Liver (tissue), 9 donors: ENCODE measurements around the gene LPP. TPM values are rescaled to one million over a fixed set of nuclear protein-coding genes. Genes with fewer than 3 reads are reported as not detected.

Experiments
- DNase-seq: peaks from one replicate; pipeline ENCODE4 v3.0.0-alpha.2; 2017; ENCODE audit warnings: low spot score
- H3K27ac ChIP-seq, 2 donors: one replicate each; pipeline ENCODE4 v1.7.0; 2013; ENCODE audit warnings: inconsistent platforms in 2 of 2, low read length in 2 of 2, control low read depth in 1 of 2, low read depth in 1 of 2, mild to moderate bottlenecking in 1 of 2
- H3K27me3 ChIP-seq, 4 donors: one replicate each; pipeline versions ENCODE4 v1.6.1 to v1.7.0; 2013; ENCODE audit warnings: low read length in 3 of 4, inconsistent platforms in 1 of 4, mild to moderate bottlenecking in 1 of 4, moderate library complexity in 1 of 4; ENCODE audit not compliant: control insufficient read depth in 4 of 4, insufficient read depth in 4 of 4
- H3K36me3 ChIP-seq, 4 donors: one replicate each; pipeline versions ENCODE4 v1.6.1 to v1.7.0; 2013; ENCODE audit warnings: low read length in 3 of 4, mild to moderate bottlenecking in 3 of 4, low read depth in 1 of 4, moderate library complexity in 1 of 4; ENCODE audit not compliant: control insufficient read depth in 4 of 4, insufficient read depth in 3 of 4
- H3K4me1 ChIP-seq, 4 donors: one replicate each; pipeline versions ENCODE4 v1.6.1 to v1.7.0; 2013; ENCODE audit warnings: low read length in 3 of 4, mild to moderate bottlenecking in 3 of 4, moderate library complexity in 1 of 4; ENCODE audit not compliant: control insufficient read depth in 4 of 4, insufficient read depth in 4 of 4
- H3K4me3 ChIP-seq, 3 donors: one replicate each; pipeline versions ENCODE4 v1.6.1 to v1.7.0; 2013; ENCODE audit warnings: low read length in 3 of 3, control low read depth in 1 of 3, low read depth in 1 of 3, mild to moderate bottlenecking in 1 of 3
- H3K9ac ChIP-seq, 2 donors: one replicate each; pipeline ENCODE4 v1.7.0; 2013; ENCODE audit warnings: low read length in 2 of 2, mild to moderate bottlenecking in 2 of 2, moderate library complexity in 2 of 2, control low read depth in 1 of 2, low read depth in 1 of 2
- H3K9me3 ChIP-seq, 4 donors: one replicate each; pipeline versions ENCODE4 v1.6.1 to v1.7.0; 2013; ENCODE audit warnings: low read length in 3 of 4; ENCODE audit not compliant: control insufficient read depth in 4 of 4
- ATF3 ChIP-seq: IDR thresholded peaks from 2 replicates; pipeline ENCODE4 v1.6.1; 2016; ENCODE audit warnings: antibody characterized with exemption
- EGR1 ChIP-seq, 2 donors: IDR thresholded peaks; 2 replicates each; pipeline ENCODE4 v1.6.1; 2016 to 2018; ENCODE audit warnings: antibody characterized with exemption in 2 of 2, low read depth in 2 of 2
- FOXA1 ChIP-seq: IDR thresholded peaks from 2 replicates; pipeline ENCODE4 v1.6.1; 2016; ENCODE audit warnings: antibody characterized with exemption
- FOXA2 ChIP-seq: IDR thresholded peaks from 2 replicates; pipeline ENCODE4 v1.6.1; 2016; ENCODE audit warnings: antibody characterized with exemption
- GABPA ChIP-seq, 2 donors: IDR thresholded peaks in 1 of 2; conservative IDR thresholded peaks in 1 of 2; 2 replicates each; pipeline ENCODE4 v1.6.1; 2016; ENCODE audit warnings: antibody characterized with exemption in 2 of 2, mild to moderate bottlenecking in 1 of 2, moderate library complexity in 1 of 2
- HNF4A ChIP-seq, 2 donors: conservative IDR thresholded peaks; 2 replicates each; pipeline ENCODE4 v1.6.1; 2016; ENCODE audit warnings: antibody characterized with exemption in 2 of 2, mild to moderate bottlenecking in 2 of 2
- HNF4G ChIP-seq: IDR thresholded peaks from 2 replicates; pipeline ENCODE4 v1.6.1; 2016; ENCODE audit warnings: antibody characterized with exemption
- JUND ChIP-seq, 2 donors: IDR thresholded peaks; 2 replicates each; pipeline ENCODE4 v1.6.1; 2016; ENCODE audit warnings: antibody characterized with exemption in 2 of 2
- NR2F2 ChIP-seq: IDR thresholded peaks from 2 replicates; pipeline ENCODE4 v1.6.1; 2016; ENCODE audit warnings: antibody characterized with exemption
- RAD21 ChIP-seq, 2 donors: IDR thresholded peaks; 2 replicates each; pipeline ENCODE4 v1.6.1; 2016; ENCODE audit warnings: antibody characterized with exemption in 2 of 2, mild to moderate bottlenecking in 2 of 2
- RXRA ChIP-seq, 2 donors: IDR thresholded peaks; 2 replicates each; pipeline ENCODE4 v1.6.1; 2017 to 2018; ENCODE audit warnings: antibody characterized with exemption in 2 of 2, mild to moderate bottlenecking in 1 of 2
- SP1 ChIP-seq: IDR thresholded peaks from 2 replicates; pipeline ENCODE4 v1.6.1; 2018; ENCODE audit warnings: antibody characterized with exemption, mild to moderate bottlenecking
- TAF1 ChIP-seq: conservative IDR thresholded peaks from 2 replicates; pipeline ENCODE4 v1.6.1; 2016; ENCODE audit warnings: antibody characterized with exemption, mild to moderate bottlenecking
- YY1 ChIP-seq: IDR thresholded peaks from 2 replicates; pipeline ENCODE4 v1.6.1; 2016; ENCODE audit warnings: antibody characterized with exemption, mild to moderate bottlenecking
- ZBTB33 ChIP-seq: IDR thresholded peaks from 2 replicates; pipeline ENCODE4 v1.6.1; 2016; ENCODE audit warnings: antibody characterized with exemption
- WGBS: extraction: QIAGEN DNeasy Blood & Tissue Kit; methylation state at CpG from one replicate; pipeline ENCODE4 v1.1.7; 2013; 5-methylcytosine and 5-hydroxymethylcytosine counted together
- polyA plus RNA-seq, 2 donors: library from polyadenylated mRNA; stranded (reverse) in 1 of 2; unstranded in 1 of 2; fragments of 200-250 nt in 1 of 2; fragments of >200 nt in 1 of 2; fragmentation: Nextera tagmentation in 1 of 2; extraction: Ambion mirVana in 1 of 2; gene quantifications; one replicate each; pipeline versions ENCODE4 v1.2.1 to v1.2.3, GENCODE V29; 2013 to 2015
- total RNA-seq, 2 donors: library from RNA; depleted of rRNA; stranded (reverse); fragments of >200 nt; gene quantifications; one replicate each; pipeline ENCODE4 v1.2.3, GENCODE V29; 2014
- TF ChIP-seq, protein P1 (sequence below): IDR thresholded peaks from 2 replicates; pipeline ENCODE4 v1.6.1; 2016; ENCODE audit warnings: antibody characterized with exemption
- TF ChIP-seq, protein P2 (sequence below): IDR thresholded peaks from 2 replicates; pipeline ENCODE4 v1.6.1; 2016; ENCODE audit warnings: antibody characterized with exemption, mild to moderate bottlenecking
- TF ChIP-seq, protein P3 (sequence below): fragments of 150-350 bp; IDR thresholded peaks from 2 replicates; pipeline ENCODE4 v1.5.1; 2017; ENCODE audit warnings: improper control_type of control experiment, low read depth, low read length; ENCODE audit not compliant: missing input control
- donor health status: healthy.
- donor health status: healthy.
- donor health status: healthy.
- donor health status: healthy.
- donor health status: healthy.

LPP gene
- total and polyA plus RNA-seq, 4 donors, result 3.3 to 53.7 (median 28.2) TPM

GRCh38 chr3:188720215-188720614 lies 566.3 kb downstream of the LPP start:
- no peak for DNase-seq
- H3K9ac ChIP-seq, result peak overlapping the region in 1 of 2 donors; percentile 12
- TF ChIP-seq ATF3 (no peak), YY1 (no peak), JUND (IDR thresholded peaks at IDR 0.05) (no peak), EGR1 (IDR thresholded peaks at IDR 0.05; ENCODE audit: low read depth in 2 of 2) (peak in 1 of 2 donors; percentile 14)
- TF ChIP-seq, protein P1, sequence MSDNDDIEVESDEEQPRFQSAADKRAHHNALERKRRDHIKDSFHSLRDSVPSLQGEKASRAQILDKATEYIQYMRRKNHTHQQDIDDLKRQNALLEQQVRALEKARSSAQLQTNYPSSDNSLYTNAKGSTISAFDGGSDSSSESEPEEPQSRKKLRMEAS, result peak; percentile 8
- peak overlapping the region; percentile 25 to 59 for H3K27ac ChIP-seq
- H3K36me3 ChIP-seq, result peaks cover 0 to 1% (median 0%) of the 10 kb centered on the region in 4 donors
- no peaks in the 10 kb centered on the region for H3K9me3 ChIP-seq
- no peaks in the 10 kb centered on the region for H3K27me3 ChIP-seq
- H3K4me3 ChIP-seq, result no peak overlapping the region
- H3K4me1 ChIP-seq, result peaks cover 13 to 43% (median 26%) of the 10 kb centered on the region in 4 donors
- 29% methylated on average over 3 of the region's 3 CpGs for WGBS

DNA sequence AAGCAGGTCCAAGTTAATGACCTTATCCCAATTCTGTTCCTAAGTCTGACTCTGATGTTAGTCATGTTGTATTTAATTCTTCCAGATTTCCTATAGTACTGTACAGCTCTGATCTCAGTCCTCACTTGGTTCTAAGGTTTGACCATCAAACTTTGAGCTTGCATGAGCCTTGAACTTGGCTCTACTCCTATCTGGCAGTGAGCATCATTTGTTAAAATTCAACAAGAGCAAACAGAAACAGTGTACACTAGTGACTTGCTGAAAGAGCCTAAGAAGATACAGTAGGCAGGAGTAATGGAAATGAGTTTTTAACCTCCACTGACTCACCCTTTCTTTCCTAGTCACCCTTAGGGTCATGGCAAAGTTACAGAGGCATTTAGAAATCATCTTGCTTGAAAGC lies 566.7 kb downstream of the LPP start:
- TF ChIP-seq GABPA (IDR thresholded peaks at IDR 0.05 in 1 of 2, conservative IDR thresholded peaks at IDR 0.05 in 1 of 2), result no peak
- peak; percentile 87 for TF ChIP-seq HNF4A (conservative IDR thresholded peaks at IDR 0.05)
- peak; percentile 89 for TF ChIP-seq FOXA2
- TF ChIP-seq, protein P1, result peak; percentile 44
- peak; percentile 74 for TF ChIP-seq HNF4G
- TF ChIP-seq NR2F2, result no peak
- TF ChIP-seq JUND (IDR thresholded peaks at IDR 0.05), result peak; percentile 67
- TF ChIP-seq RAD21 (IDR thresholded peaks at IDR 0.05), result peak; percentile 51 to 68
- TF ChIP-seq SP1, result peak; percentile 79
- TF ChIP-seq, protein P2, sequence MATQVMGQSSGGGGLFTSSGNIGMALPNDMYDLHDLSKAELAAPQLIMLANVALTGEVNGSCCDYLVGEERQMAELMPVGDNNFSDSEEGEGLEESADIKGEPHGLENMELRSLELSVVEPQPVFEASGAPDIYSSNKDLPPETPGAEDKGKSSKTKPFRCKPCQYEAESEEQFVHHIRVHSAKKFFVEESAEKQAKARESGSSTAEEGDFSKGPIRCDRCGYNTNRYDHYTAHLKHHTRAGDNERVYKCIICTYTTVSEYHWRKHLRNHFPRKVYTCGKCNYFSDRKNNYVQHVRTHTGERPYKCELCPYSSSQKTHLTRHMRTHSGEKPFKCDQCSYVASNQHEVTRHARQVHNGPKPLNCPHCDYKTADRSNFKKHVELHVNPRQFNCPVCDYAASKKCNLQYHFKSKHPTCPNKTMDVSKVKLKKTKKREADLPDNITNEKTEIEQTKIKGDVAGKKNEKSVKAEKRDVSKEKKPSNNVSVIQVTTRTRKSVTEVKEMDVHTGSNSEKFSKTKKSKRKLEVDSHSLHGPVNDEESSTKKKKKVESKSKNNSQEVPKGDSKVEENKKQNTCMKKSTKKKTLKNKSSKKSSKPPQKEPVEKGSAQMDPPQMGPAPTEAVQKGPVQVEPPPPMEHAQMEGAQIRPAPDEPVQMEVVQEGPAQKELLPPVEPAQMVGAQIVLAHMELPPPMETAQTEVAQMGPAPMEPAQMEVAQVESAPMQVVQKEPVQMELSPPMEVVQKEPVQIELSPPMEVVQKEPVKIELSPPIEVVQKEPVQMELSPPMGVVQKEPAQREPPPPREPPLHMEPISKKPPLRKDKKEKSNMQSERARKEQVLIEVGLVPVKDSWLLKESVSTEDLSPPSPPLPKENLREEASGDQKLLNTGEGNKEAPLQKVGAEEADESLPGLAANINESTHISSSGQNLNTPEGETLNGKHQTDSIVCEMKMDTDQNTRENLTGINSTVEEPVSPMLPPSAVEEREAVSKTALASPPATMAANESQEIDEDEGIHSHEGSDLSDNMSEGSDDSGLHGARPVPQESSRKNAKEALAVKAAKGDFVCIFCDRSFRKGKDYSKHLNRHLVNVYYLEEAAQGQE, result peak; percentile 48
- peak; percentile 89 for TF ChIP-seq FOXA1
- TF ChIP-seq ZBTB33, result peak; percentile 58
- peak; percentile 88 for TF ChIP-seq RXRA (IDR thresholded peaks at IDR 0.05)
- no peak for TF ChIP-seq TAF1
- TF ChIP-seq, protein P3, sequence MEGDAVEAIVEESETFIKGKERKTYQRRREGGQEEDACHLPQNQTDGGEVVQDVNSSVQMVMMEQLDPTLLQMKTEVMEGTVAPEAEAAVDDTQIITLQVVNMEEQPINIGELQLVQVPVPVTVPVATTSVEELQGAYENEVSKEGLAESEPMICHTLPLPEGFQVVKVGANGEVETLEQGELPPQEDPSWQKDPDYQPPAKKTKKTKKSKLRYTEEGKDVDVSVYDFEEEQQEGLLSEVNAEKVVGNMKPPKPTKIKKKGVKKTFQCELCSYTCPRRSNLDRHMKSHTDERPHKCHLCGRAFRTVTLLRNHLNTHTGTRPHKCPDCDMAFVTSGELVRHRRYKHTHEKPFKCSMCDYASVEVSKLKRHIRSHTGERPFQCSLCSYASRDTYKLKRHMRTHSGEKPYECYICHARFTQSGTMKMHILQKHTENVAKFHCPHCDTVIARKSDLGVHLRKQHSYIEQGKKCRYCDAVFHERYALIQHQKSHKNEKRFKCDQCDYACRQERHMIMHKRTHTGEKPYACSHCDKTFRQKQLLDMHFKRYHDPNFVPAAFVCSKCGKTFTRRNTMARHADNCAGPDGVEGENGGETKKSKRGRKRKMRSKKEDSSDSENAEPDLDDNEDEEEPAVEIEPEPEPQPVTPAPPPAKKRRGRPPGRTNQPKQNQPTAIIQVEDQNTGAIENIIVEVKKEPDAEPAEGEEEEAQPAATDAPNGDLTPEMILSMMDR, result no peak
- peak; percentile 54 for TF ChIP-seq ATF3
- peak overlapping the region in 1 of 2 donors; percentile 59 for H3K27ac ChIP-seq
- H3K9ac ChIP-seq, result peak overlapping the region in 1 of 2 donors; percentile 12
- H3K4me1 ChIP-seq, result peaks cover 13 to 39% (median 25%) of the 10 kb centered on the region in 4 donors
- H3K9me3 ChIP-seq, result no peaks in the 10 kb centered on the region
- H3K4me3 ChIP-seq, result no peak overlapping the region
- no peaks in the 10 kb centered on the region for H3K27me3 ChIP-seq
- DNase-seq, result no peak
- peaks cover 0 to 1% (median 0%) of the 10 kb centered on the region in 4 donors for H3K36me3 ChIP-seq
